Loucy (cell line): ENCODE results near the gene SPTB.

Source experiments
- H2AFZ ChIP-seq: fragments of 200-600 bp; sonication (generic); 2 replicates; pipeline ENCODE4 v1.6.0; 2016; ENCODE audit warnings: antibody characterized with exemption, mild to moderate bottlenecking, low read length, moderate library complexity
- H3F3A ChIP-seq: fragments of 200-600 bp; 2 replicates; pipeline ENCODE4 v1.6.0; 2016; ENCODE audit warnings: antibody characterized with exemption, low read depth, mild to moderate bottlenecking
- H3K27me3 ChIP-seq: fragments of 200-600 bp; sonication (generic); 2 replicates; pipeline ENCODE4 v1.6.1; 2014; ENCODE audit warnings: low read length, mild to moderate bottlenecking; ENCODE audit not compliant: insufficient read depth, poor library complexity, severe bottlenecking
- H3K36me3 ChIP-seq: fragments of 200-600 bp; sonication (generic); 2 replicates; pipeline ENCODE4 v1.6.1; 2016; ENCODE audit warnings: low read length; ENCODE audit not compliant: insufficient read depth
- H3K4me1 ChIP-seq: fragments of 200-600 bp; sonication (generic); 2 replicates; pipeline ENCODE4 v1.5.1; 2014; ENCODE audit warnings: low read length, mild to moderate bottlenecking; ENCODE audit not compliant: insufficient read depth, poor library complexity, severe bottlenecking
- H3K4me2 ChIP-seq: fragments of 200-600 bp; sonication (generic); 2 replicates; pipeline ENCODE4 v1.6.0; 2014; ENCODE audit warnings: antibody characterized with exemption, low read length, low read depth, mild to moderate bottlenecking; ENCODE audit not compliant: poor library complexity, severe bottlenecking
- H3K4me3 ChIP-seq: fragments of 200-600 bp; sonication (generic); 2 replicates; pipeline ENCODE4 v1.5.1; 2014; ENCODE audit warnings: low read length, mild to moderate bottlenecking, mixed read lengths; ENCODE audit not compliant: poor library complexity, severe bottlenecking
- H3K79me2 ChIP-seq: fragments of 200-600 bp; sonication (generic); 2 replicates; pipeline ENCODE4 v1.6.1; 2014; ENCODE audit warnings: low read length; ENCODE audit not compliant: insufficient read depth
- H3K9ac ChIP-seq: fragments of 200-600 bp; sonication (generic); 2 replicates; pipeline ENCODE4 v1.6.0; 2014; ENCODE audit warnings: mild to moderate bottlenecking, low read depth, low read length, moderate library complexity; ENCODE audit not compliant: poor library complexity, severe bottlenecking
- H3K9me2 ChIP-seq: fragments of 200-600 bp; sonication (generic); replicated peaks from 2 replicates; pipeline ENCODE4 v1.6.1; 2016; ENCODE audit warnings: low read depth, low read length, mixed read lengths
- H3K9me3 ChIP-seq: fragments of 200-600 bp; sonication (generic); 2 replicates; pipeline ENCODE4 v1.6.1; 2014; ENCODE audit warnings: mild to moderate bottlenecking, antibody characterized with exemption, low read length, low read depth; ENCODE audit not compliant: insufficient read depth
- H4K20me1 ChIP-seq: fragments of 200-600 bp; sonication (generic); 2 replicates; pipeline ENCODE4 v1.6.0; 2014; ENCODE audit warnings: antibody characterized with exemption, low read length, mild to moderate bottlenecking; ENCODE audit not compliant: insufficient read depth, poor library complexity, severe bottlenecking
- EZH2phosphoT487 ChIP-seq: fragments of 200-600 bp; IDR thresholded peaks from 2 replicates; pipeline ENCODE4 v1.6.1; 2018; ENCODE audit warnings: antibody characterized with exemption, mild to moderate bottlenecking, moderate library complexity, borderline replicate concordance
- TF ChIP-seq, protein P1 (sequence below): fragments of 200-600 bp; sonication (generic); conservative IDR thresholded peaks from 2 replicates; pipeline ENCODE4 v1.5.1; 2014; ENCODE audit warnings: mild to moderate bottlenecking, antibody characterized with exemption, low read length

The SPTB gene

DNA sequence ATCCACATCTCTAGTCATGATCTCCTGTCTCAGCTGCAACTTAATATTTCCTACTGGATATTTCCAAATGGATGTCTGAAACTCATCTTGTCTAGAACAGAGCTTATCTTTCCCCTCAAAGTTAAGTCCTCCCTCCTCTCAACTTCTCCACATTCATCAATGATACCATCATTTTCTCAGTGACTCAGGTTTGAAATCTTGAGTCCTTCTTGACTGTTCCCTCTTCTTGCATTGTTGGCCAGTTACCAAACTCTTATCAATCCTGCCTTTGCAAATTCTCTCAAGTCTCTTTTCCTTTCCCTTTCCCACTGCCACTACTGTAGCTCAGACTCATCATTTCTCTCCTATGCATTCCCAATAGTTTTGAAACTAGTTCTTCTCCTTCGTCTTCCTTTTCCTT, 20.3 kb upstream of the SPTB start:
- Histone ChIP-seq H3K9ac (no peak overlapping the region), H3K79me2 (no peaks in the 10 kb centered on the region), H3K4me1 (no peaks in the 10 kb centered on the region), H4K20me1 (no peaks in the 10 kb centered on the region), H3K27me3 (no peaks in the 10 kb centered on the region), H3F3A (no peaks in the 10 kb centered on the region), H3K36me3 (no peaks in the 10 kb centered on the region), H2AFZ (no peak overlapping the region), H3K4me2 (no peak overlapping the region), H3K4me3 (no peak overlapping the region), H3K9me3 (no peaks in the 10 kb centered on the region), H3K9me2 (no peaks in the 10 kb centered on the region)
- TF ChIP-seq, protein P1, sequence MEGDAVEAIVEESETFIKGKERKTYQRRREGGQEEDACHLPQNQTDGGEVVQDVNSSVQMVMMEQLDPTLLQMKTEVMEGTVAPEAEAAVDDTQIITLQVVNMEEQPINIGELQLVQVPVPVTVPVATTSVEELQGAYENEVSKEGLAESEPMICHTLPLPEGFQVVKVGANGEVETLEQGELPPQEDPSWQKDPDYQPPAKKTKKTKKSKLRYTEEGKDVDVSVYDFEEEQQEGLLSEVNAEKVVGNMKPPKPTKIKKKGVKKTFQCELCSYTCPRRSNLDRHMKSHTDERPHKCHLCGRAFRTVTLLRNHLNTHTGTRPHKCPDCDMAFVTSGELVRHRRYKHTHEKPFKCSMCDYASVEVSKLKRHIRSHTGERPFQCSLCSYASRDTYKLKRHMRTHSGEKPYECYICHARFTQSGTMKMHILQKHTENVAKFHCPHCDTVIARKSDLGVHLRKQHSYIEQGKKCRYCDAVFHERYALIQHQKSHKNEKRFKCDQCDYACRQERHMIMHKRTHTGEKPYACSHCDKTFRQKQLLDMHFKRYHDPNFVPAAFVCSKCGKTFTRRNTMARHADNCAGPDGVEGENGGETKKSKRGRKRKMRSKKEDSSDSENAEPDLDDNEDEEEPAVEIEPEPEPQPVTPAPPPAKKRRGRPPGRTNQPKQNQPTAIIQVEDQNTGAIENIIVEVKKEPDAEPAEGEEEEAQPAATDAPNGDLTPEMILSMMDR: no peak
- TF ChIP-seq EZH2phosphoT487: no peak

DNA sequence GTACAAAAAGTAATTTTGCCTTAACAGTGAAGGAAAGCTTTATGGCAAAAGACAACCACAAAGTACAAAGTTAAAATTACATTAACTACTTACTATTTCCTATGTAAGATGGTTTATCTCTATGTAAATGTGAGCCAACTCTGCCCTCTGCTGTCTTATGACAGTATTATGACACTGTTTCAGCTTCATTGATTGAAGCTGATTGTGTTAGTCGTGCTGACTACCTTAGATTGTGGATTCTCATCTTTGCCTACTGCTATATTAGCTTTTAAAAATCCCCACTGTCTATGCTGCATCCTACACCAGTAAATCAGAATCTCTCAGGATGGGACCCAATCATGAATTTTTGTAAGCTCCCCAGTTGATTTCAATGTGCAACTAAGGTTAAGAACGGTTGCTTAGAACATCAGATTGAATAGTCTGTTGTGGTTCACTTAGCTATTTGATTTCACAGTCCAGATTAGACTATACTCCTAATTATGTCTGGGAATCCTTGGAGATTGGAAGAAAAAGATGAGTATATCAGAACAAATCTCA, 12.2 kb upstream of the SPTB start:
- Histone ChIP-seq H3K4me1 (no peaks in the 10 kb centered on the region), H3K9me3 (no peaks in the 10 kb centered on the region), H3K9ac (no peak overlapping the region), H3F3A (no peaks in the 10 kb centered on the region), H3K9me2 (no peaks in the 10 kb centered on the region), H2AFZ (no peak overlapping the region), H3K4me2 (no peak overlapping the region), H3K79me2 (no peaks in the 10 kb centered on the region), H3K27me3 (no peaks in the 10 kb centered on the region), H4K20me1 (no peaks in the 10 kb centered on the region), H3K4me3 (no peak overlapping the region), H3K36me3 (no peaks in the 10 kb centered on the region)
- TF ChIP-seq, protein P1: peak; percentile 78
- TF ChIP-seq EZH2phosphoT487: no peak

DNA sequence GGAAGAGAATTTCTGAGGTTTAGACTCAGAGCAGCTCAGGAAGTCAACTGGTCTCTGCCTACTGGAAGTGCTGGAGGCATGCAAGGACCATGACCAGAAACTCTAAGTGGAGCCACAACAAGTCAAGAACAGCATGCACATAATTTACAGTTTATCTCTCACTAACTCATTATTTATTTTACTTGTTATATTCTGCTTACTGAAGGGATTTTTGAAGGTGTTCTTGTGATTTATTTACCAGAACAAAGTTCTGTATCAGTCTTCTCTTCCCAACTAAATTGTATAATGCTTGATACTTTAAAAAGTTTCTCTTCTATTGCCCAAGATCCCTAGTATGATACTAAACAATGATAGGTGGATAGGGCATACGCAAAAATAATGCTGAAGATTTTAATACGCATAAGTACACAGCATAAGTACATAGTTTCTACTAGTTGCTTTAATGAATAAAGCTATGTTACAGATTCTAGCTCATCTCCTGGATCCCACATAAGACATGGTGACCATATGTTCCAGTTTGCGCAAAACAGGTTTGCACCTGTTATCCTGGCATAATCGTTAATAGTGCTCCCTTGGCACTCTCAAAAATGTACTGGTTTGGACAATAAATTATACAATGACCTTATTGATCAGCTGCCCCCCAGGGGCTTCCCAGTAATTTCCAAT, 11.6 kb upstream of the SPTB start:
- Histone ChIP-seq H2AFZ (no peak overlapping the region), H3K4me1 (no peaks in the 10 kb centered on the region), H3K9ac (no peak overlapping the region), H3K4me2 (no peak overlapping the region), H4K20me1 (no peaks in the 10 kb centered on the region), H3K27me3 (no peaks in the 10 kb centered on the region), H3K4me3 (no peak overlapping the region), H3K79me2 (no peaks in the 10 kb centered on the region), H3K36me3 (no peaks in the 10 kb centered on the region), H3K9me3 (no peaks in the 10 kb centered on the region), H3K9me2 (no peaks in the 10 kb centered on the region), H3F3A (no peaks in the 10 kb centered on the region)
- no peak for TF ChIP-seq EZH2phosphoT487
- TF ChIP-seq, protein P1: no peak
